Measurements from ENCODE around the gene LMTK2. TPM values are rescaled to one million over a fixed set of nuclear protein-coding genes. Genes with fewer than 3 reads are reported as not detected.

The LMTK2 gene
- total RNA-seq, 1 experiment from 2014 or later: 37.1 TPM

- Histone ChIP-seq H2AFZ (no peak overlapping the region), H3K27ac (no peak overlapping the region), H3K36me3 (ENCODE audit: low read depth) (0 out of 2 replicates have a peak, but pooled peaks cover under 1% of the 10 kb centered on the region), H3F3A (ENCODE audit: insufficient read depth, low read depth) (no peaks in the 10 kb centered on the region; the same call in 1 of the 2 replicates), H3K9me2 (ENCODE audit: insufficient read depth) (no peaks in the 10 kb centered on the region), H3K4me3 (no peak overlapping the region), H3K4me1 (replicated peaks; ENCODE audit: insufficient read depth) (no peaks in the 10 kb centered on the region), H3K79me2 (ENCODE audit: low read depth) (peaks cover 4% of the 10 kb centered on the region; the same call in 1 of the 2 replicates), H3K4me2 (no peak overlapping the region), H3K9me3 (ENCODE audit: insufficient read depth, low read depth) (no peaks in the 10 kb centered on the region), H4K20me1 (ENCODE audit: insufficient read depth) (peaks cover 12% of the 10 kb centered on the region), H3K27me3 (ENCODE audit: insufficient read depth, low read depth) (no peaks in the 10 kb centered on the region)
- intact Hi-C loops (cut with micrococcal nuclease; ENCODE audit: unreplicated experiment): no loop called here
- no peak for DNase-seq
- BruUV-seq (replicated peaks): no TSS peak
- CTCF ChIA-PET: no interaction called here
- POLR2A ChIA-PET (ENCODE audit: unreplicated experiment): no interaction called here
- TF ChIP-seq EZH2 (IDR thresholded peaks at IDR 0.05; ENCODE audit: low read depth): no peak
- TF ChIP-seq, protein P1, sequence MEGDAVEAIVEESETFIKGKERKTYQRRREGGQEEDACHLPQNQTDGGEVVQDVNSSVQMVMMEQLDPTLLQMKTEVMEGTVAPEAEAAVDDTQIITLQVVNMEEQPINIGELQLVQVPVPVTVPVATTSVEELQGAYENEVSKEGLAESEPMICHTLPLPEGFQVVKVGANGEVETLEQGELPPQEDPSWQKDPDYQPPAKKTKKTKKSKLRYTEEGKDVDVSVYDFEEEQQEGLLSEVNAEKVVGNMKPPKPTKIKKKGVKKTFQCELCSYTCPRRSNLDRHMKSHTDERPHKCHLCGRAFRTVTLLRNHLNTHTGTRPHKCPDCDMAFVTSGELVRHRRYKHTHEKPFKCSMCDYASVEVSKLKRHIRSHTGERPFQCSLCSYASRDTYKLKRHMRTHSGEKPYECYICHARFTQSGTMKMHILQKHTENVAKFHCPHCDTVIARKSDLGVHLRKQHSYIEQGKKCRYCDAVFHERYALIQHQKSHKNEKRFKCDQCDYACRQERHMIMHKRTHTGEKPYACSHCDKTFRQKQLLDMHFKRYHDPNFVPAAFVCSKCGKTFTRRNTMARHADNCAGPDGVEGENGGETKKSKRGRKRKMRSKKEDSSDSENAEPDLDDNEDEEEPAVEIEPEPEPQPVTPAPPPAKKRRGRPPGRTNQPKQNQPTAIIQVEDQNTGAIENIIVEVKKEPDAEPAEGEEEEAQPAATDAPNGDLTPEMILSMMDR (conservative IDR thresholded peaks at IDR 0.05): no peak
These were observed 98.6 kb downstream of the LMTK2 start for GRCh38 chr7:98205162-98205845.

- Histone ChIP-seq H3K9me3 (ENCODE audit: insufficient read depth, low read depth) (no peaks in the 10 kb centered on the region), H3K79me2 (ENCODE audit: low read depth) (no peaks in the 10 kb centered on the region), H3F3A (ENCODE audit: insufficient read depth, low read depth) (no peaks in the 10 kb centered on the region; the same call in 1 of the 2 replicates), H3K4me2 (no peak overlapping the region), H3K4me1 (replicated peaks; ENCODE audit: insufficient read depth) (no peaks in the 10 kb centered on the region), H3K27me3 (ENCODE audit: insufficient read depth, low read depth) (no peaks in the 10 kb centered on the region), H3K27ac (no peak overlapping the region), H4K20me1 (ENCODE audit: insufficient read depth) (peaks cover 7% of the 10 kb centered on the region), H3K4me3 (no peak overlapping the region), H2AFZ (no peak overlapping the region), H3K9me2 (ENCODE audit: insufficient read depth) (no peaks in the 10 kb centered on the region), H3K36me3 (ENCODE audit: low read depth) (no peaks in the 10 kb centered on the region)
- no TSS peak for BruUV-seq (replicated peaks)
- ChIA-PET CTCF (no interaction called here), POLR2A (ENCODE audit: unreplicated experiment) (no interaction called here)
- DNase-seq: no peak
- TF ChIP-seq, protein P1 (conservative IDR thresholded peaks at IDR 0.05): no peak
- no peak for TF ChIP-seq EZH2 (IDR thresholded peaks at IDR 0.05; ENCODE audit: low read depth)
- intact Hi-C loops (cut with micrococcal nuclease; ENCODE audit: unreplicated experiment): no loop called here
These were observed 100.0 kb downstream of the LMTK2 start for GRCh38 chr7:98206451-98207330.

- no peaks in the 10 kb centered on the region for H3K36me3 ChIP-seq (ENCODE audit: low read depth)
- ChIA-PET CTCF (no interaction called here), POLR2A (ENCODE audit: unreplicated experiment) (no interaction called here)
- no peaks in the 10 kb centered on the region; the same call in 1 of the 2 replicates for H3F3A ChIP-seq (ENCODE audit: insufficient read depth, low read depth)
- no peaks in the 10 kb centered on the region for H3K9me2 ChIP-seq (ENCODE audit: insufficient read depth)
- no peak overlapping the region for H2AFZ ChIP-seq
- no peak overlapping the region for H3K4me3 ChIP-seq
- no peak overlapping the region for H3K4me2 ChIP-seq
- BruUV-seq (replicated peaks): no TSS peak
- no peak for DNase-seq
- no peaks in the 10 kb centered on the region for H4K20me1 ChIP-seq (ENCODE audit: insufficient read depth)
- intact Hi-C loops (cut with micrococcal nuclease; ENCODE audit: unreplicated experiment): no loop called here
- TF ChIP-seq, protein P1 (conservative IDR thresholded peaks at IDR 0.05): no peak
- no peak for TF ChIP-seq EZH2 (IDR thresholded peaks at IDR 0.05; ENCODE audit: low read depth)
- no peaks in the 10 kb centered on the region for H3K79me2 ChIP-seq (ENCODE audit: low read depth)
- H3K27ac ChIP-seq: no peak overlapping the region
- no peaks in the 10 kb centered on the region for H3K9me3 ChIP-seq (ENCODE audit: insufficient read depth, low read depth)
- no peaks in the 10 kb centered on the region for H3K27me3 ChIP-seq (ENCODE audit: insufficient read depth, low read depth)
- no peaks in the 10 kb centered on the region for H3K4me1 ChIP-seq (replicated peaks; ENCODE audit: insufficient read depth)
These were observed 102.7 kb downstream of the LMTK2 start for GRCh38 chr7:98209166-98209920.

Data from PC-9 (cell line).